OCI-LY7 (cell line): ENCODE data around the gene RBMS1. TPM values are rescaled to one million over a fixed set of nuclear protein-coding genes. Genes with fewer than 3 reads are reported as not detected.
"Not testable (repeated sequence)": the region's sequence is repeated elsewhere in the genome, so short reads cannot be mapped to it uniquely, and the experiment has no call there.

ENCODE experiments used
- BruUV-seq: library from RNA; stranded (reverse); fragments of 400-500 nt; replicated peaks from 2 replicates; lab custom pipeline; 2021; lab: Mats Ljungman, UMichigan
- CTCF ChIA-PET: fragments of 300-600 bp; sonication (Branson Sonifier 250); formaldehyde crosslinking; loops from one replicate; lab custom pipeline; 2022; ENCODE audit warnings: antibody characterized with exemption; ENCODE audit not compliant: unreplicated experiment; lab: Charles Lee
- POLR2A ChIA-PET: fragments of 300-600 bp; sonication (Branson Sonifier 250); formaldehyde crosslinking; loops from one replicate; lab custom pipeline; 2022; ENCODE audit warnings: antibody characterized with exemption; lab: Charles Lee
- DNase-seq: peaks from one replicate; pipeline ENCODE4 v3.0.0-alpha.2; 2015; ENCODE audit warnings: low spot score
- H2AFZ ChIP-seq: fragments of 200-600 bp; sonication (generic), shearing (Covaris generic); 2 replicates; pipeline ENCODE4 v1.6.1; 2014; ENCODE audit warnings: mild to moderate bottlenecking, antibody characterized with exemption, low read length, moderate library complexity
- H3K27ac ChIP-seq: fragments of 200-600 bp; sonication (generic); 2 replicates; pipeline ENCODE4 v1.5.1; 2014; ENCODE audit warnings: mixed run types, low read depth, mild to moderate bottlenecking, moderate library complexity, low read length, inconsistent platforms; ENCODE audit not compliant: poor library complexity, severe bottlenecking
- H3K36me3 ChIP-seq: fragments of 200-600 bp; sonication (generic); 2 replicates; pipeline ENCODE4 v1.6.1; 2014; ENCODE audit warnings: mild to moderate bottlenecking, antibody characterized with exemption, low read length, moderate library complexity, mixed read lengths; ENCODE audit not compliant: insufficient read depth
- H3K4me1 ChIP-seq: fragments of 200-600 bp; sonication (generic); 2 replicates; pipeline ENCODE4 v1.5.1; 2014; ENCODE audit warnings: mild to moderate bottlenecking, low read length; ENCODE audit not compliant: insufficient read depth, poor library complexity, severe bottlenecking
- H3K4me2 ChIP-seq: fragments of 200-600 bp; sonication (generic); 2 replicates; pipeline ENCODE4 v1.6.1; 2014; ENCODE audit warnings: mild to moderate bottlenecking, low read length
- H3K4me3 ChIP-seq: fragments of 200-600 bp; sonication (generic); 2 replicates; pipeline ENCODE4 v1.5.1; 2014; ENCODE audit warnings: mild to moderate bottlenecking, low read depth, low read length; ENCODE audit not compliant: poor library complexity, severe bottlenecking
- H3K79me2 ChIP-seq: fragments of 200-600 bp; sonication (generic); 2 replicates; pipeline ENCODE4 v1.6.1; 2016; ENCODE audit warnings: low read depth, mild to moderate bottlenecking, low read length, moderate library complexity, mixed read lengths; ENCODE audit not compliant: insufficient read depth
- H3K9me2 ChIP-seq: fragments of 200-600 bp; sonication (generic); 2 replicates; pipeline ENCODE4 v1.6.1; 2016; ENCODE audit warnings: mild to moderate bottlenecking, low read length, mixed read lengths; ENCODE audit not compliant: insufficient read depth
- H3K9me3 ChIP-seq: fragments of 200-600 bp; sonication (generic); 2 replicates; pipeline ENCODE4 v1.6.1; 2014; ENCODE audit warnings: mild to moderate bottlenecking, mixed run types, low read length, mixed read lengths
- H4K20me1 ChIP-seq: fragments of 200-600 bp; sonication (generic); 2 replicates; pipeline ENCODE4 v1.6.1; 2014; ENCODE audit warnings: mild to moderate bottlenecking, antibody characterized with exemption, low read length, moderate library complexity, mixed read lengths; ENCODE audit not compliant: insufficient read depth
- CTCF ChIP-seq: fragments of 200-600 bp; sonication (generic); conservative IDR thresholded peaks from 2 replicates; pipeline ENCODE4 v1.5.1; 2014; ENCODE audit warnings: mild to moderate bottlenecking, antibody characterized with exemption, low read length, moderate library complexity, mixed read lengths
- EZH2phosphoT487 ChIP-seq: fragments of 200-600 bp; sonication (generic); IDR thresholded peaks from 2 replicates; pipeline ENCODE4 v1.6.1; 2018; ENCODE audit warnings: low read depth, borderline replicate concordance, mild to moderate bottlenecking, mixed run types, antibody characterized with exemption, low read length, moderate library complexity, mixed read lengths
- intact Hi-C: fragments of 100-400 bp; cut with micrococcal nuclease; formaldehyde crosslinking; loops from one replicate; pipeline ENCODE4 v1.10.0; 2022; ENCODE audit not compliant: unreplicated experiment
- total RNA-seq, 2 experiments: library from RNA; depleted of rRNA in 1 of 2; stranded (reverse); fragments of >200 nt in 1 of 2; shearing (Covaris generic) in 1 of 2; gene quantifications; 2 replicates each; pipeline ENCODE4 v1.2.3, GENCODE V29; 2014 to 2022

The RBMS1 gene
- total RNA-seq, 2 experiments from 2014 or later, result 29.5 to 35.7 TPM

- H3K27ac ChIP-seq, result no peak overlapping the region
- no peak for DNase-seq
- H3K9me2 ChIP-seq, result no peaks in the 10 kb centered on the region
- no peak for TF ChIP-seq EZH2phosphoT487
- no peak for TF ChIP-seq CTCF
- H3K4me2 ChIP-seq, result no peak overlapping the region
- intact Hi-C loops, result no loop called here
- BruUV-seq, result no TSS peak
- no peak overlapping the region for H3K4me3 ChIP-seq
- H3K9me3 ChIP-seq, result no peaks in the 10 kb centered on the region
- H2AFZ ChIP-seq, result no peak overlapping the region
- POLR2A ChIA-PET, result interaction anchor here (1.2 kb wide), 1 partner anchor 1285 kb away, joined by 3 read pairs; no protein-coding TSS in a partner anchor
- H3K79me2 ChIP-seq, result no peaks in the 10 kb centered on the region
- no peaks in the 10 kb centered on the region for H4K20me1 ChIP-seq
- no peaks in the 10 kb centered on the region for H3K4me1 ChIP-seq
- H3K36me3 ChIP-seq, result peaks cover 10% of the 10 kb centered on the region; the same call in 1 of the 2 replicates
- CTCF ChIA-PET, result no interaction called here
Measured at GRCh38 chr2:160368988-160369930, 124.3 kb downstream of the RBMS1 start.

- Histone ChIP-seq H3K4me1 (no peaks in the 10 kb centered on the region), H2AFZ (no peak overlapping the region), H3K4me3 (no peak overlapping the region), H4K20me1 (no peaks in the 10 kb centered on the region), H3K9me2 (no peaks in the 10 kb centered on the region), H3K79me2 (no peaks in the 10 kb centered on the region), H3K9me3 (no peaks in the 10 kb centered on the region), H3K27ac (no peak overlapping the region), H3K36me3 (peaks cover 10% of the 10 kb centered on the region; the same call in 1 of the 2 replicates), H3K4me2 (no peak overlapping the region)
- no peak for TF ChIP-seq EZH2phosphoT487
- no TSS peak for BruUV-seq
- ChIA-PET POLR2A (interaction anchor here (0.6 kb wide), 1 partner anchor 61 kb away, joined by 3 read pairs; no protein-coding TSS in a partner anchor), CTCF (no interaction called here)
- peak; percentile 18 for DNase-seq
- intact Hi-C loops, result no loop called here
Measured at GRCh38 chr2:160367887-160368286, 125.7 kb downstream of the RBMS1 start.

- H3K4me3 ChIP-seq, BruUV-seq, H3K4me1 ChIP-seq, H2AFZ ChIP-seq, DNase-seq, intact Hi-C loops, H3K27ac ChIP-seq, H3K9me2 ChIP-seq, H4K20me1 ChIP-seq, CTCF ChIA-PET, H3K4me2 ChIP-seq, H3K9me3 ChIP-seq, H3K79me2 ChIP-seq: not testable (repeated sequence)
- POLR2A ChIA-PET, result interaction anchor here (0.6 to 2.8 kb wide), 2 partner anchors 8 to 62 kb away, joined by 3 to 9 read pairs; no protein-coding TSS in a partner anchor
- peaks cover 10% of the 10 kb centered on the region; the same call in 1 of the 2 replicates for H3K36me3 ChIP-seq
Measured at GRCh38 chr2:160367139-160367538, 126.5 kb downstream of the RBMS1 start.
